ENCODE data around the gene ADCY5.

The ADCY5 gene

GRCh38 chr3:123301331-123302184 lies 147.3 kb downstream of the ADCY5 start:
- H3K4me3 ChIP-seq (replicated peaks; ENCODE audit: low read depth, low read length), result no peak overlapping the region
- TF ChIP-seq, protein P1, sequence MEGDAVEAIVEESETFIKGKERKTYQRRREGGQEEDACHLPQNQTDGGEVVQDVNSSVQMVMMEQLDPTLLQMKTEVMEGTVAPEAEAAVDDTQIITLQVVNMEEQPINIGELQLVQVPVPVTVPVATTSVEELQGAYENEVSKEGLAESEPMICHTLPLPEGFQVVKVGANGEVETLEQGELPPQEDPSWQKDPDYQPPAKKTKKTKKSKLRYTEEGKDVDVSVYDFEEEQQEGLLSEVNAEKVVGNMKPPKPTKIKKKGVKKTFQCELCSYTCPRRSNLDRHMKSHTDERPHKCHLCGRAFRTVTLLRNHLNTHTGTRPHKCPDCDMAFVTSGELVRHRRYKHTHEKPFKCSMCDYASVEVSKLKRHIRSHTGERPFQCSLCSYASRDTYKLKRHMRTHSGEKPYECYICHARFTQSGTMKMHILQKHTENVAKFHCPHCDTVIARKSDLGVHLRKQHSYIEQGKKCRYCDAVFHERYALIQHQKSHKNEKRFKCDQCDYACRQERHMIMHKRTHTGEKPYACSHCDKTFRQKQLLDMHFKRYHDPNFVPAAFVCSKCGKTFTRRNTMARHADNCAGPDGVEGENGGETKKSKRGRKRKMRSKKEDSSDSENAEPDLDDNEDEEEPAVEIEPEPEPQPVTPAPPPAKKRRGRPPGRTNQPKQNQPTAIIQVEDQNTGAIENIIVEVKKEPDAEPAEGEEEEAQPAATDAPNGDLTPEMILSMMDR (IDR thresholded peaks at IDR 0.05; ENCODE audit: low read length, missing control alignments), result no peak
- DNase-seq (ENCODE audit: low read depth), result no peak

DNA sequence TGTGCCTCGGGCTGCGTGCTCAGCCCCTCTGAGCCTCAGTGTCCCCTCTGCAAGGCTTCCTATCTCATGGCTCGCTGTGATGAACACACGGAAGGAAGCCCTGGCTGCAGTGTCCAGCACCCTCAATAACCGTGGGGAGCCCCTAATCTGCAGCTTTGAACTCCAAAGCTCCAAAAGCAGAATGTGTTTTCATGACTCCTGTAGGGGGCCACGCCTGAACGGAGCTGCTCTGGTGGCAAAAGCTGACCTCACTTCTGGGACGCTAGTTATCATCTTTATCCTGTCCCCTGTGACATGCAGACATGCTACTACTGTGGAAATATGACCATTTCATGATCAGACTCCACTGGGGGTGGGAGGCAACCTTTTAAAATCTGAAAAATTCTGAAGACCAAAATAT lies 148.3 kb downstream of the ADCY5 start:
- no peak for DNase-seq (ENCODE audit: low read depth)
- TF ChIP-seq, protein P1 (IDR thresholded peaks at IDR 0.05; ENCODE audit: low read length, missing control alignments), result no peak
- no peak overlapping the region for H3K4me3 ChIP-seq (replicated peaks; ENCODE audit: low read depth, low read length)

DNA sequence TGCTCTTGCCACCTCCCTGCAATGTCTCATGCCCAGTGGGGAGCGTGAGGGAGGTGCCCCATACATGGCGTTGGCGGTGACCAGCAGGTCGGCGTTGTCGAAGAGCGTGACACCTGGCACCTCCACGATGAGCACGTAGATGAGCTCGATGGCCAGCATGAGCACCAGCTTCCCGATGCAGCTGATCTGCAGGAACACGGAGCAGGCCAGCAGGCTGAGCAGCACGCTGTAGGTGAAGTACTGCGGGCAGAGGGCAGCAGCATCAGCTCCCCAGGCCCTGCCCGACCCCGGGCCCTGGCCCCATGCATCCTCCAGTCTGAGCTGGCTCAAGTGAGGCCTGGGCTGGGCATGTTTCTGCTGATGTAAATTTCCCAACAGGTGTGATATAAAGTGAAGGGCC lies 148.8 kb downstream of the ADCY5 start:
- H3K4me3 ChIP-seq (replicated peaks; ENCODE audit: low read depth, low read length), result no peak overlapping the region
- TF ChIP-seq, protein P1 (IDR thresholded peaks at IDR 0.05; ENCODE audit: low read length, missing control alignments), result no peak
- DNase-seq (ENCODE audit: low read depth), result no peak

DNA sequence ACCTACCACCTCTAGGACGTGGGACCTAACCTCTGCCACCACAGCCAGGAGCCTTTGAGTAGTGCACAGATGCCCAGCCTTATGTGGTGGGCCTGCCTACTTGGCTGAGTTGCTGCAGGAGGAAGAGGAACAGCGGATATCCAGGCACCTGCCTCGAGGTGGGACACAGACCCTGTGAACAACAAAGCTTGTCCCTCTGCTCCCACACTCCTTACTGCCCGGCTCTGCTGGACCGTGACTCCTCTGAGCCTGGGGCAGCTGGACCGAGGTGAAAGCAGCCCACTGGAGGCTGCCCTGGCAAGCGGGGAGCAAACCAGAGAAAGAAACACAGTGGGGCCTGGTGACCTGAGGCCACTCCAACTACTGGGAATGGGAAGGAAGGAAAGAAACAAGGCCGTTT lies 149.3 kb downstream of the ADCY5 start:
- TF ChIP-seq, protein P1 (IDR thresholded peaks at IDR 0.05; ENCODE audit: low read length, missing control alignments), result no peak
- H3K4me3 ChIP-seq (replicated peaks; ENCODE audit: low read depth, low read length), result no peak overlapping the region
- no peak for DNase-seq (ENCODE audit: low read depth)

DNA sequence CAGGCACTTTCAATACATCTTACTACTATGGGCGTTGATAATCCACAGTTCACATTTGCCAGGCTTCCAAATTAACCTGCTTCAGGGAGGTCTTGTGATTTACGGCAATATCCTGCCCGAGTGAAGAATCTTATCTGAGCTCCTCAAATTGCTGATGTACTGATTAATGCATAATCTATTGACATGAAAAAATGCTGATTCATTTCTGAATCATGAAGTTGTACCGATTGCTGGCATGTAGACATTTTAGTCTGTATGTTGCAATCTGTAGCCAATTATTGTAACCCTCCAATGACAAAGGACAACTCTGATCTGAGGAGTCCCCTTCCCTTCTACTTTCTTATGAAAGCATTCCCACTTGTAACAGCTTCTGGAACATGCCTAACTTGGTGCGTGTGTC lies 150.0 kb downstream of the ADCY5 start:
- H3K4me3 ChIP-seq (replicated peaks; ENCODE audit: low read depth, low read length), result no peak overlapping the region
- TF ChIP-seq, protein P1 (IDR thresholded peaks at IDR 0.05; ENCODE audit: low read length, missing control alignments), result no peak
- DNase-seq (ENCODE audit: low read depth), result peak; percentile 1

DNA sequence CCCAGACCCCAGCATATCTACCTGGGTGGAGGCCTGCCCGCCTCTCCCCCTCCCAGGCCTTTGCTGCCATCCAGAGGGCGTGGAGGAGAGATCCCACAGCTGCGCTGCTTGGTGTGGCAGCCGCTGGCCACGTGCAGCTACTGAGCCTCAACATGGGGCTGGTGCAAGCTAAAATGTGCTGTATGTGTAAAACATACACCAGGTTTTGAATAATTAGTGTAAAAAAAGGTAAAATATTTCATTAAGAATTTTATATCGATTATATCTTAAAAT lies 151.3 kb downstream of the ADCY5 start:
- no peak overlapping the region for H3K4me3 ChIP-seq (replicated peaks; ENCODE audit: low read depth, low read length)
- TF ChIP-seq, protein P1 (IDR thresholded peaks at IDR 0.05; ENCODE audit: low read length, missing control alignments), result no peak
- DNase-seq (ENCODE audit: low read depth), result no peak

Data from fibroblast of pulmonary artery (primary cell).